IMR-90 (cell line): ENCODE results near the gene RASSF8. TPM values are rescaled to one million over a fixed set of nuclear protein-coding genes. Genes with fewer than 3 reads are reported as not detected.

Source experiments
- ATAC-seq: fragments of 200-7000 bp; cut with Tn5 transposase; 2 replicates; pipeline ENCODE4 v1.9.1; 2020; ENCODE audit warnings: low read depth, mild to moderate bottlenecking, moderate library complexity
- BruUV-seq: library from RNA; stranded (reverse); fragments of 400-500 nt; replicated peaks from 2 replicates; lab custom pipeline; 2021; lab: Mats Ljungman, UMichigan
- CTCF ChIA-PET: fragments of 300-600 bp; formaldehyde crosslinking; extraction: SDS; loops from one replicate; lab custom pipeline; 2021; ENCODE audit warnings: antibody characterized with exemption; lab: Yijun Ruan, JAX
- POLR2A ChIA-PET: fragments of 300-600 bp; sonication (Branson Sonifier 250); formaldehyde crosslinking; loops from one replicate; lab custom pipeline; 2022; ENCODE audit warnings: antibody characterized with exemption; ENCODE audit not compliant: unreplicated experiment; lab: Charles Lee
- DNase-seq: peaks from one replicate; pipeline ENCODE4 v3.0.0; 2013
- H2AFZ ChIP-seq: replicated peaks from 2 replicates; pipeline ENCODE3; 2013; ENCODE audit warnings: low read length, mild to moderate bottlenecking; ENCODE audit not compliant: poor library complexity
- H2AK5ac ChIP-seq: 2 replicates; pipeline ENCODE4 v1.6.1; 2013; ENCODE audit warnings: low read depth, low read length, inconsistent platforms
- H2AK9ac ChIP-seq: replicated peaks from 2 replicates; pipeline ENCODE3; 2013; ENCODE audit warnings: mild to moderate bottlenecking, low read depth, low read length, moderate library complexity; ENCODE audit not compliant: poor library complexity
- H2BK120ac ChIP-seq: 2 replicates; pipeline ENCODE4 v1.6.1; 2013; ENCODE audit warnings: low read depth, low read length, inconsistent platforms
- H2BK15ac ChIP-seq: 3 replicates; pipeline ENCODE4 v1.6.1; 2013; ENCODE audit warnings: low read depth, low read length, inconsistent platforms
- H2BK20ac ChIP-seq: 2 replicates; pipeline ENCODE4 v1.6.1; 2013; ENCODE audit warnings: low read depth, mild to moderate bottlenecking, inconsistent platforms, low read length, moderate library complexity
- H2BK5ac ChIP-seq: 2 replicates; pipeline ENCODE4 v1.6.1; 2013; ENCODE audit warnings: mild to moderate bottlenecking, low read depth, low read length, inconsistent platforms; ENCODE audit not compliant: poor library complexity, severe bottlenecking
- H3K14ac ChIP-seq: replicated peaks from 2 replicates; pipeline ENCODE4 v1.6.1; 2013; ENCODE audit warnings: low read depth, low read length, inconsistent platforms
- H3K18ac ChIP-seq: 2 replicates; pipeline ENCODE4 v1.6.1; 2013; ENCODE audit warnings: low read depth, low read length, control low read depth
- H3K23ac ChIP-seq: 2 replicates; pipeline ENCODE4 v1.6.1; 2013; ENCODE audit warnings: low read depth, low read length, inconsistent platforms
- H3K27ac ChIP-seq: 2 replicates; pipeline ENCODE4 v1.5.1; 2013; ENCODE audit warnings: mild to moderate bottlenecking, control low read depth, low read length; ENCODE audit not compliant: insufficient read depth
- H3K27me3 ChIP-seq: 2 replicates; pipeline ENCODE4 v1.6.1; 2013; ENCODE audit warnings: low read length; ENCODE audit not compliant: control insufficient read depth, insufficient read depth
- H3K36me3 ChIP-seq: 2 replicates; pipeline ENCODE4 v1.6.1; 2013; ENCODE audit warnings: low read length, mixed read lengths; ENCODE audit not compliant: control insufficient read depth, insufficient read depth
- H3K4ac ChIP-seq: 2 replicates; pipeline ENCODE4 v1.6.1; 2013; ENCODE audit warnings: low read depth, low read length, inconsistent platforms
- H3K4me1 ChIP-seq: 2 replicates; pipeline ENCODE4 v1.6.1; 2013; ENCODE audit warnings: low read length, mixed read lengths; ENCODE audit not compliant: control insufficient read depth, insufficient read depth
- H3K4me2 ChIP-seq: 2 replicates; pipeline ENCODE4 v1.6.1; 2013; ENCODE audit warnings: low read depth, mild to moderate bottlenecking, control low read depth, low read length, moderate library complexity
- H3K4me3 ChIP-seq: 2 replicates; pipeline ENCODE4 v1.5.1; 2013; ENCODE audit warnings: low read depth, mild to moderate bottlenecking, control low read depth, low read length, moderate library complexity; ENCODE audit not compliant: insufficient read depth
- H3K56ac ChIP-seq: 2 replicates; pipeline ENCODE4 v1.6.1; 2013; ENCODE audit warnings: low read length, inconsistent platforms; ENCODE audit not compliant: insufficient read depth; ENCODE audit errors: extremely low read depth
- H3K79me1 ChIP-seq, 2 experiments: 2 replicates each; pipeline ENCODE4 v1.6.1; 2013; ENCODE audit warnings: low read length in 2 of 2, inconsistent platforms in 1 of 2, low read depth in 1 of 2
- H3K9ac ChIP-seq: 2 replicates; pipeline ENCODE4 v1.6.1; 2013; ENCODE audit warnings: low read depth, low read length, control low read depth
- H3K9me1 ChIP-seq: 2 replicates; pipeline ENCODE4 v1.6.1; 2013; ENCODE audit warnings: low read length, inconsistent platforms; ENCODE audit not compliant: insufficient read depth
- H3K9me3 ChIP-seq: 2 replicates; pipeline ENCODE4 v1.6.1; 2013; ENCODE audit warnings: low read length; ENCODE audit not compliant: control insufficient read depth, insufficient read depth
- H4K20me1 ChIP-seq: 2 replicates; pipeline ENCODE4 v1.6.1; 2013; ENCODE audit warnings: low read length, inconsistent platforms; ENCODE audit not compliant: insufficient read depth
- H4K5ac ChIP-seq: 2 replicates; pipeline ENCODE4 v1.6.1; 2013; ENCODE audit warnings: mild to moderate bottlenecking, low read depth, low read length, control low read depth
- H4K8ac ChIP-seq, 2 experiments: 2 replicates each; pipeline ENCODE4 v1.6.1; 2013; ENCODE audit warnings: low read depth in 2 of 2, low read length in 2 of 2, control low read depth in 1 of 2, inconsistent platforms in 1 of 2
- H4K91ac ChIP-seq: 2 replicates; pipeline ENCODE4 v1.6.1; 2013; ENCODE audit warnings: low read depth, low read length, inconsistent platforms; ENCODE audit not compliant: insufficient read depth
- MAFK ChIP-seq: IDR thresholded peaks from 2 replicates; pipeline ENCODE4 v1.6.1; 2012; ENCODE audit warnings: low read depth, low read length, improper control_type of control experiment
- MAZ ChIP-seq: IDR thresholded peaks from 2 replicates; pipeline ENCODE4 v1.6.1; 2012; ENCODE audit warnings: low read depth, mild to moderate bottlenecking, low read length, improper control_type of control experiment, moderate library complexity, borderline replicate concordance
- MXI1 ChIP-seq: IDR thresholded peaks from 2 replicates; pipeline ENCODE4 v1.6.1; 2012; ENCODE audit warnings: low read depth, mild to moderate bottlenecking, low read length, moderate library complexity, borderline replicate concordance
- RCOR1 ChIP-seq: IDR thresholded peaks from 2 replicates; pipeline ENCODE4 v1.6.1; 2012; ENCODE audit warnings: mild to moderate bottlenecking, low read length, improper control_type of control experiment; ENCODE audit not compliant: insufficient replicate concordance
- SMC3 ChIP-seq: fragments of 150-350 bp; IDR thresholded peaks from 2 replicates; pipeline ENCODE4 v1.6.1; 2016; ENCODE audit warnings: low read depth, mild to moderate bottlenecking, antibody characterized with exemption, low read length, moderate library complexity
- WGBS, 2 experiments: methylation state at CpG; one replicate each; pipeline versions ENCODE4 v1.1.5 to v1.1.7; 2013; ENCODE audit warnings: missing lambda C conversion rate in 2 of 2; ENCODE audit not compliant: insufficient read length in 1 of 2; ENCODE audit errors: extremely low coverage in 2 of 2; 5-methylcytosine and 5-hydroxymethylcytosine counted together
- dilution Hi-C: fragments of 300-500 bp; cut with HindIII; formaldehyde crosslinking; loops from one replicate; pipeline ENCODE4 v1.14.3; 2018; ENCODE audit warnings: low sequenced_read_pairs; ENCODE audit not compliant: unreplicated experiment
- in situ Hi-C: fragments of 300-500 bp; cut with MboI; formaldehyde crosslinking; loops from 3 replicates; pipeline ENCODE4 v1.14.3; 2019; ENCODE audit warnings: low sequenced_read_pairs, inconsistent platforms, mixed read lengths
- intact Hi-C: fragments of 100-400 bp; cut with micrococcal nuclease; formaldehyde crosslinking; loops from 2 replicates; pipeline ENCODE4 v1.10.0; 2022
- polyA plus RNA-seq, 3 experiments: library from polyadenylated mRNA; depleted of rRNA; stranded (reverse); fragments of >200 nt; gene quantifications; 2 replicates each; pipeline ENCODE4 v1.2.3, GENCODE V29; 2012; ENCODE audit warnings: low replicate concordance in 1 of 3
- total RNA-seq: library from RNA; depleted of rRNA; stranded (reverse); fragments of >200 nt; gene quantifications from 2 replicates; pipeline ENCODE4 v1.2.3, GENCODE V29; 2012

The RASSF8 gene
- total and polyA plus RNA-seq, 2 of the 4 experiments (the other 2 are of a cell fraction) = 10.8 to 50.5 TPM

GRCh38 chr12:26047401-26048226 is 89.1 kb downstream of the RASSF8 start:
- Histone ChIP-seq H2BK120ac (no peak overlapping the region), H4K8ac (no peak overlapping the region), H2AFZ (no peak overlapping the region), H3K9me3 (no peaks in the 10 kb centered on the region), H3K4me2 (no peak overlapping the region), H2AK5ac (no peak overlapping the region), H3K4me3 (no peak overlapping the region), H2AK9ac (no peak overlapping the region), H3K36me3 (no peaks in the 10 kb centered on the region; the same call in 1 of the 2 replicates), H2BK15ac (no peak overlapping the region), H4K20me1 (peaks cover 30% of the 10 kb centered on the region), H2BK20ac (no peak overlapping the region), H3K14ac (no peak overlapping the region), H3K23ac (no peak overlapping the region), H3K4ac (no peak overlapping the region), H4K91ac (no peak overlapping the region), H3K18ac (no peak overlapping the region), H2BK5ac (no peak overlapping the region), H3K79me1 (peaks cover 38 to 53% of the 10 kb centered on the region in 2 experiments), H3K27me3 (no peaks in the 10 kb centered on the region), H3K27ac (no peak overlapping the region), H3K56ac (no peak overlapping the region), H3K9me1 (peaks cover 16% of the 10 kb centered on the region), H3K4me1 (peaks cover 15% of the 10 kb centered on the region), H4K5ac (no peak overlapping the region), H3K9ac (no peak overlapping the region)
- TF ChIP-seq RCOR1 = no peak
- TF ChIP-seq MXI1 = no peak
- no peak for TF ChIP-seq SMC3
- no peak for TF ChIP-seq MAZ
- TF ChIP-seq MAFK = peak; percentile 58; the same call in 1 of the 2 replicates
- no TSS peak for BruUV-seq
- 92% methylated on average over 4 of the region's 9 CpGs; no CpG with 5 or more reads in 1 of the 2 experiments for WGBS, 2 experiments
- CTCF ChIA-PET = no interaction called here
- intact Hi-C loops = no loop called here
- in situ Hi-C loops = loop anchor here (25.0 kb wide), 2 partner anchors 810 to 1060 kb away; no protein-coding TSS in a partner anchor
- dilution Hi-C loops = no loop called here
- POLR2A ChIA-PET = no interaction called here
- DNase-seq = no peak
- no peak for ATAC-seq
